Frontal cortex (tissue), 4 donors: ENCODE data around the gene MYH2. TPM values are rescaled to one million over a fixed set of nuclear protein-coding genes. Genes with fewer than 3 reads are reported as not detected.

Source experiments
- DNase-seq, 2 donors: peaks; one replicate each; pipeline ENCODE4 v3.0.0; 2012; ENCODE audit warnings: low spot score in 2 of 2
- FAIRE-seq: peaks from 2 replicates; lab custom pipeline; 2012; peaks lifted over from hg19 to GRCh38; lab: Jason Lieb, UNC
- total RNA-seq: library from RNA; depleted of rRNA; stranded (reverse); fragments of >200 nt; gene quantifications from one replicate; pipeline ENCODE4 v1.2.3, GENCODE V29; 2014
- donor health status: control.
- donor health status: control.
- donor health status: control.

MYH2 gene
- total RNA-seq, 1 donor from 2014 or later: not detected

DNA sequence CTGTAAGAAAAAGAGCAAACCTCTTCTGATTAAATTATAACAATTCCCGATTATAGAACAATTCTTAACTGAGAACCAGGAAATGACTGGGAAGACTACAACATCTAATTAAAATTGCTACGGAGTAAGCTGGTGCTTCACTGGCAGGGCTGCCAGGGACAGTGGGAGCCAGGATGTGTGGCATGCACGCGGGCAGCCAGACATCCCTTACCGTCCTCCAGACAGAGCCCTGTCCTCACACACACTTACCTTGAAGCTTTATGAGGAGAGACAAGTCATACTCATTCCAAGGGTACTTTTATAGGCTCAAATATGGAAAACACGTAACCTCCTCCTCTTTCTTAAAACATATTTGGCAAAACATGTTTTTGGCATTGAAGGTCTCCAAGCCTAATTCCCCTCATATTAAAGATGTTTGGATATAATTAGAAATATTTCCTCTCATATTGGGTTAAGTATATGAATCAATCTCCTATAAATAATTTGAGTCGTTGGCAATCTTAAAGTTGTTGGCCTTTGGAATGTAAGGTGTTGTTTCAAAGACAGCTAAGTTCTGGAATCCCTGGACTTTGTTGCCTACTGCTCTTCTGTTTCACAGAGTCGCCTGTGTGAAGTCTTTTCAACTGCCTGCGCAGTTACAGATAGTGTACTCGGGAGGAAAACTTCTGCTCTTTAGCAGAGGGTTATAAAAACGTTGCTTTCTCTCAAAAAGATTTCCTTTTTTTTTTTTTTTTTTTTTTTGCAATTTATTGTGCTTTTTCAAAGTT, 31.0 kb downstream of the MYH2 start, which contains the start of gene MYH1:
MYH1 (minus strand) TSS at position 272 of the 767 bp plus-strand sequence. CDS start 1,900 bp downstream, outside the sequence.
- FAIRE-seq (no peak), DNase-seq (no peak)

DNA sequence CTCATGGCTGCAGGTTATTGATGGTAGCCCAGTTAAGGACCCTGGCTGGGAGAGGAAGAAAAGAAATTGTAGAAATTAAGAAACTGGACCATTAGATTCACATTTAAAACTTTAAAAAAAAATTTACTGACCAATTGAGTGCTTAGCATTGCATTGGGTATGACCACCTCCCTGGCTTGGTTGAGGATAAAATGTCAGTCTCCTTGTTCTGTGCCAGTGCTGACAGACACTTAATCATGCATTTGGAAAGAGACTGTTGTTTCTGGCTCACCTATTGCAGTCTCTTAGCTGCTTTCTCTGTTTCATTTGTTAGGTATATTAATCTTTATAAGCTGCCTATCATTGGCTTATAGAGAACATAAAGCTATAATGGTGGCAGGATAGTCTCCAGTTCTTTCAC, 32.8 kb downstream of the MYH2 start:
- FAIRE-seq: no peak
- DNase-seq: no peak

DNA sequence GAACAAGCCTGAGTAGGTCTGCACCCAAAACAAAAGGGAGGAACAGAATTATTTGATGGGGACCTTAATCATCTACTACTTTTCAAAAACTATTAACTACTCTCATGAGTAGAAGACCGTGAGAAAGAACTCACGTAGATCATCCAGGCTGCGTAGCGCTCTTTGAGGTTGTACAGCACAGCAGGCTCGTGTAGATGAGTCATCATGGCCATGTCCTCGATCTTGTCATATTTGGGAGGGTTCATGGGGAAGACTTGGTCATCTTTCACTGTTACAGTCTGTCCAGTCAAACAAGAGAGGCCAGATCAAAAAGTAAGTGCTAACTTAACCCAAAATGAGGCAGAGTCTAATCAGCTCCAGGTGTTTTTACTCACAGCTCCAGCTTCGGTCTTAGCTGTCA, 33.4 kb downstream of the MYH2 start:
- no peak for FAIRE-seq
- DNase-seq: no peak

DNA sequence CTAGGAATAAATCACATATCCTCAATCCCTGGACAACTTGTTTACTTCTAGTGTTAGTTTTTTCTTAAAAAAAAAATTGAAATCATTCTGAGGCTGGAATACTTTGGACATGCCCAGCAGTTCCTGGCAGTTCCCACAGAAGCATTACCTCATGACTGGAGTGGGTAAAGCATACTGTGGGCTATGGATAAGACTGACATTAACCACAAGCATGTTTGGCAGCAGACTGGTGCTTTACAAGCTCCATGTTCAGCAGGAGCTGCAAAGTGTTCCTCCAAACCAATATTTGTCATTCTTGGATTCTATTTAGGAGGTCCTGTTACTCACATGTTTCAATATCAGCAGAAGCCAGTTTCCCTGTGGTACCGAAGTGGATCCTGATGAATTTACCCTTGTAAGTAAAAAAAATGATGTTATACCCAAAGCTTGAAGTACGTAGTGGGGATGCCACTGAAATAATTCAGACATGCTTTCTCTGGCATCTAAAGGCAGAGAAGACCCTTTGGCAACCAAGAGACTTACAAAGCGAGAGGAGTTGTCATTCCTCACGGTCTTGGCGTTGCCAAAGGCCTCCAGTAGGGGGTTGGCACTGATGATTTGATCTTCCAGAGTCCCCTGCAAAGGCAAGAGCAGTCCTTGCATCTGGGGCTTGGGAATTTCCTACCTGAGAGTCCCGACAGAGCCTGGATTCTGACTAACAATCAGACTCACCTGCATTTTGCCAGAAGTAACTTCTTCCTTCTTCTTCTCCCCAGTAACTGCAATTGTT, 36.0 kb downstream of the MYH2 start:
- DNase-seq (no peak), FAIRE-seq (no peak)

DNA sequence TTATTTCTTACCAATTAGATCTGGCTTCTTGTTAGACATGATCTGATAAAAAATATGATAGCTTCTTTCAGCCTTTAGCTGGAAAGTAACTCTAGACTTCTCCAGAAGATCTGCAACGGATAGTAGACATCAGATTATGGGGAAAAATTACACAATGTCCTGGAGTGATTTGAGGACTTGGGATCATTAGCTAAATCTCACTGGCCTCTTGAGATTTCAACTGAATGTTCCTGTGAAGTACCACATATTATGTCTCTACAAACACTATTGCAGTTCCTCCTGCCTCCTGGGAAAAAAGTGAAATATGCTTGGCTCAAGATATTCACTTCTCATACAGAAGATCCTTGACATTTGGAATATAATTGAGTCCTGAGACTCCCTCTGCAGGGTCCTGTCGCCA, 36.6 kb downstream of the MYH2 start:
- FAIRE-seq (no peak), DNase-seq (no peak)

DNA sequence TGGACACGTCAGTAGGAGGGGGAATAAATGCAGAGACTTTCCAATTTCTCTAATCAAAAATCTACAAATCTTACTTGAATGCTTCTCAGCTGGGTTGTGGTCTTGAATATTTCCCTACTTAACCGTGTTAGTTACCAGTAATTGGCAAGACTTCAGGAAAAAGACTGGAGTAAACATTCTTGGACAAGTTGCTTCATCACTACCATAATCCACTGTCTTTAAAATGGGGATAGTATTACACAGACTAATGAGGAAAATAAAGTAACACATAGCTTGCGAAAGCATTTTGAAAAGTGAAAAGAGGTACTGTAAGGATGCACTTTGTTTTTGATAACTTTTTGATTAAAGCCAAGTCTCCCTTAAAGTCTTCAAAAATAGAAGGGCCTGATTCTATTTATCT, 49.5 kb downstream of the MYH2 start:
- FAIRE-seq (no peak), DNase-seq (no peak)

DNA sequence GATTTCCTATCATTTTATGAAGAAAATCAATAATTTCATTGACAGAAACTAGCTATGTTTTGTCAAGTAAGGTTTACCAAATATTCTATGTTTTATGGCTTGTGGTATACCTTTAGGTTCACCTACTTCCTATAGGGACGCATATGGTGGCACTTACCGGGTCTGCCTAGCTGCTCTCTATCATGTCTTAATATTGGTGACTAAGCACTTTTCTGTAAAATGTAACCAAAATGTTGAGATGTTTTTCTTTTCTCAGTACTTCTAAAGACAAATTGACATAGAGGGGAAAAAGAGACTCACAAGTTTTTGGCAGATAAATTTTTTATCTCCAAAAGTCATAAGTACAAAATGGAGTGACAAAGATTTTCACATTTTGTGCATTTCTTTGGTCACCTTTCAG, 57.5 kb downstream of the MYH2 start:
- DNase-seq (no peak), FAIRE-seq (no peak)

DNA sequence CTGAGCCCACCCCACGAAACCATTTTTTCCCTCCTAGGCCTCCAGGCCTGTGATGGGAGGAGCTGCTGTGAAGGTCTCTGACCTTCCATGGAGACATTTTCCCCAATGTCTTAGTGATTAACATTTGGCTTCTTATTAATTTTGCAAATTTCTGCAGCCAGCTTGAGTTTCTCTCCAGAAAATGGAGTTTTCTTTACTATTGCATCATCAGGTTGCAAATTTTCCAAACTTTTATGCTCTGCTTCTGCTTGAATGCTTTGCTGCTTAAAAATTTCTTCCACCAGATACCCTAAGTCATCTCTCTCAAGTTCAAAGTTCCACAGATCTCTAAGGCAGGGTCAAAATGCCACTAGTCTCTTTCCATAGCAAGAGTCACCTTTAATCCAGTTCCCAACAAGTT, 67.2 kb downstream of the MYH2 start:
- DNase-seq (no peak), FAIRE-seq (no peak)

DNA sequence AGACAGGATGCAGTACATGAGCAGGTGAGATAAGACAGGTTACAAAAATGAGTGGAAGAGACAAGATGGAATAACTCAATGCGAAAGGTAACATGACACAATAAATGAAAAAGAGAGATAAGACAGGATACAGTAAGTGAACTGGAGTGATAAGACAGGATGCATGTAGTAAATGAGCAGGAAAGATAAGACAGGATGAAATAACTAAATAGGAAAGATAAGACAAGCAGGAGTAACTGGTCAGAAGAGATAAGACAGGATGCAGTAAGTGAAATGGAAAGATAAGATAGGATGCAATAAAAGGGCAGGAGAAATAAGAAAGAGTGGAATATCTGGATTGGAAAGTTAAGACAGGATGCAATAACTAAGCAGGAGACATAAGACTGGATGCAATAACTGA, 71.8 kb downstream of the MYH2 start:
- FAIRE-seq: no peak
- no peak for DNase-seq

DNA sequence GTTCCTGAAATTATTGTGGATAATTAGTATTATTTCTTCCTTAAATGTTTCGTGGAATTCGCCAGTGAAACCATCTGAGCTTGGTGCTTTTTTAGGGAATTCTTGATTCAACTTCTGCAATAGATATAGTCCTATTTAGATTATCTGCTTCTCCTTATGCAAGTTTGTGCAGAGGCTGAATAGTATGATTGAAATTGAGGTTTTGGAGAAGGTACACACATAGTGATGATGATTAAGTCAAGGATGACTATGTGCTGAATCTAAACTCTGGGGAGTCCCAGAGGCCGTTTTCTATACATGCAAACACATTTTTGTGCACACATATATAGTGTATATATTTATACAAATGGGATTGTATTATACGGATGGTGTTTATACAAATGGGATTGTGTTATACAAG, 74.9 kb downstream of the MYH2 start:
- FAIRE-seq (no peak), DNase-seq (no peak)

DNA sequence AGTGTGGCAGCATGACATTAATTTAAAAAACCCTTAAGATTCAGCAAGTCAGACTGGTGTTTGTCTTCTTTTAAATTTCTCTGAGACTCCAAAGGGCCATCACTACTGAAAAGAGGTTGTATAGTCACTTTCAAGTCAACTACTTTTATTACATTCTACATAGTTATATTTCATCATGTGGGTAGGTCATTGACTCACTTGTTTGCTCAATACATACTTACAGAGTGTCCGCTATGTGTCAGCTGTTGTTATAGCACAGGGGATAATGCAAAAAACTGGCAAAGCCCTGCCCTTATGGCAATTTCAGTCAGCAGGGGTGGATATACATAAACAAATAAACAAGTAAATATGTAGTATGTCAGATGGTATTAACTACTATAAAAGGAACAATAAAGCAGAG, 77.6 kb downstream of the MYH2 start:
- no peak for FAIRE-seq

More for the DNA sequence above, 77.6 kb downstream of the MYH2 start:
- no peak for DNase-seq

Other genes with a start within 250 kb of the MYH2 start
- gene MYH13, start 176.7 kb downstream of the MYH2 start, total RNA-seq: not detected
- gene MYH8, start 127.7 kb downstream of the MYH2 start, total RNA-seq: under 0.01 TPM
- gene MYH4, start 80.1 kb downstream of the MYH2 start, total RNA-seq: under 0.01 TPM
- not detected for gene MYH1, start 31.1 kb downstream of the MYH2 start, total RNA-seq
- gene MYH3, start 107.7 kb upstream of the MYH2 start, total RNA-seq: 0.41 TPM
- 11.4 TPM for gene SCO1, start 147.9 kb upstream of the MYH2 start, total RNA-seq
- gene ADPRM, start 147.9 kb upstream of the MYH2 start, total RNA-seq: 17.5 TPM
- 1.2 TPM for gene TMEM220, start 180.4 kb upstream of the MYH2 start, total RNA-seq